HepG2 (cell line): ENCODE data around the gene CD101. TPM values are rescaled to one million over a fixed set of nuclear protein-coding genes. Genes with fewer than 3 reads are reported as not detected.
A peak's percentile ranks its signal among the peaks of the same experiment; 100 is the strongest.

Source experiments
- ATAC-seq: fragments of 200-7000 bp; cut with Tn5 transposase; 3 replicates; pipeline ENCODE4 v1.9.1; 2020; ENCODE audit warnings: mild to moderate bottlenecking, moderate library complexity
- BruUV-seq: library from RNA; stranded (reverse); fragments of 400-500 nt; replicated peaks from 2 replicates; lab custom pipeline; 2021; lab: Mats Ljungman, UMichigan
- CTCF ChIA-PET: fragments of 300-600 bp; formaldehyde crosslinking; extraction: SDS; loops from one replicate; lab custom pipeline; 2021; ENCODE audit warnings: low total read pairs, inconsistent platforms, low intra/inter-chr PET ratio; lab: Yijun Ruan, JAX
- POLR2A ChIA-PET: fragments of 350-600 bp; sonication (Branson Sonifier 250); formaldehyde crosslinking; loops from one replicate; lab custom pipeline; 2020; ENCODE audit warnings: antibody characterized with exemption, inconsistent platforms; lab: Yijun Ruan, JAX
- DNase-seq: peaks from one replicate; pipeline ENCODE4 v3.0.0-alpha.2; 2015; ENCODE audit warnings: low spot score
- FAIRE-seq: peaks from 3 replicates; lab custom pipeline; 2011; peaks lifted over from hg19 to GRCh38; lab: Jason Lieb, UNC
- H2AFZ ChIP-seq: one replicate; pipeline ENCODE4 v1.6.1; 2011; ENCODE audit warnings: low read length, inconsistent platforms
- H3K27ac ChIP-seq: fragments of 300-600 bp; 3 replicates; pipeline ENCODE4 v1.8.0; 2011; ENCODE audit warnings: mixed run types, mild to moderate bottlenecking, mixed read lengths, low read length, inconsistent platforms; ENCODE audit not compliant: insufficient read depth; ENCODE audit errors: extremely low read length
- H3K27me3 ChIP-seq, 2 experiments: fragments of 200-600 bp in 1 of 2; 2 replicates in 1 of 2; 3 replicates in 1 of 2; pipeline versions ENCODE4 v1.6.0 to v1.8.0; 2011; ENCODE audit warnings: low read length in 2 of 2, mild to moderate bottlenecking in 2 of 2, moderate library complexity in 2 of 2, inconsistent platforms in 1 of 2; ENCODE audit not compliant: insufficient read depth in 2 of 2, control insufficient read depth in 1 of 2
- H3K36me3 ChIP-seq, 2 experiments: fragments of 200-600 bp in 1 of 2; replicated peaks in 1 of 2; 2 replicates in 1 of 2; 3 replicates in 1 of 2; pipeline versions ENCODE4 v1.5.1 to v1.8.0; 2011; ENCODE audit warnings: low read length in 2 of 2, inconsistent platforms in 1 of 2; ENCODE audit not compliant: insufficient read depth in 2 of 2, control insufficient read depth in 1 of 2
- H3K4me1 ChIP-seq: 2 replicates; pipeline ENCODE4 v1.5.1; 2012; ENCODE audit warnings: low read length, inconsistent platforms; ENCODE audit not compliant: insufficient read depth
- H3K4me2 ChIP-seq: 2 replicates; pipeline ENCODE4 v1.6.0; 2011; ENCODE audit warnings: low read depth, low read length, inconsistent platforms
- H3K4me3 ChIP-seq, 3 experiments: fragments of 200-600 bp in 1 of 3; sonication (generic), shearing (Covaris generic) in 1 of 3; replicated peaks in 1 of 3; 2 replicates each; pipeline ENCODE4 v1.5.1; 2011 to 2016; ENCODE audit warnings: low read length in 3 of 3, inconsistent platforms in 2 of 3, low read depth in 2 of 3, mild to moderate bottlenecking in 2 of 3, control low read depth in 1 of 3, mixed read lengths in 1 of 3; ENCODE audit not compliant: insufficient read depth in 1 of 3
- H3K79me2 ChIP-seq: one replicate; pipeline ENCODE4 v1.6.1; 2011; ENCODE audit warnings: low read length, inconsistent platforms; ENCODE audit not compliant: insufficient read depth
- H3K9ac ChIP-seq: 2 replicates; pipeline ENCODE4 v1.6.0; 2011; ENCODE audit warnings: mild to moderate bottlenecking, low read depth, low read length, inconsistent platforms; ENCODE audit not compliant: insufficient read depth
- H3K9me3 ChIP-seq: 2 replicates; pipeline ENCODE4 v1.5.1; 2012; ENCODE audit warnings: mild to moderate bottlenecking, low read length
- H4K20me1 ChIP-seq: 2 replicates; pipeline ENCODE4 v1.6.0; 2011; ENCODE audit warnings: inconsistent platforms, mild to moderate bottlenecking, low read length, moderate library complexity; ENCODE audit not compliant: insufficient read depth
- ATF5 ChIP-seq: sonication (generic); formaldehyde crosslinking; IDR thresholded peaks from 2 replicates; pipeline ENCODE4 v1.4.0; 2020; ENCODE audit warnings: mild to moderate bottlenecking, low read depth, missing genetic modification reagents
- FOXK2 ChIP-seq: fragments of 450-650 bp; IDR thresholded peaks from 2 replicates; pipeline ENCODE4 v1.6.1; 2016
- HDAC1 ChIP-seq: sonication (generic); formaldehyde crosslinking; IDR thresholded peaks from 2 replicates; pipeline ENCODE4 v1.5.1; 2020; ENCODE audit warnings: mild to moderate bottlenecking, missing genetic modification reagents
- MEF2D ChIP-seq: sonication (generic); formaldehyde crosslinking; IDR thresholded peaks from 2 replicates; pipeline ENCODE4 v1.5.1; 2020; ENCODE audit warnings: mild to moderate bottlenecking, missing genetic modification reagents
- NCOA1 ChIP-seq: sonication (generic); formaldehyde crosslinking; IDR thresholded peaks from 2 replicates; pipeline ENCODE4 v1.9.0; 2021; ENCODE audit warnings: missing genetic modification reagents
- NR2F6 ChIP-seq, 2 experiments: IDR thresholded peaks; 2 replicates each; pipeline ENCODE4 v1.6.1; 2016; ENCODE audit warnings: antibody characterized with exemption in 1 of 2, mild to moderate bottlenecking in 1 of 2
- TBP ChIP-seq: sonication (generic); formaldehyde crosslinking; IDR thresholded peaks from 2 replicates; pipeline ENCODE4 v1.5.0; 2020; ENCODE audit warnings: missing genetic modification reagents
- TEF ChIP-seq: sonication (generic); formaldehyde crosslinking; IDR thresholded peaks from 2 replicates; pipeline ENCODE4 v1.5.0; 2020; ENCODE audit warnings: missing genetic modification reagents
- THAP11 ChIP-seq: IDR thresholded peaks from 2 replicates; pipeline ENCODE4 v1.6.1; 2016; ENCODE audit warnings: missing biosample characterization, missing genetic modification reagents
- XBP1 ChIP-seq: sonication (generic); formaldehyde crosslinking; IDR thresholded peaks from 2 replicates; pipeline ENCODE4 v1.5.0; 2020; ENCODE audit warnings: missing genetic modification reagents
- ZBTB21 ChIP-seq: sonication (generic); formaldehyde crosslinking; IDR thresholded peaks from 2 replicates; pipeline ENCODE4 v1.4.0; 2020; ENCODE audit warnings: missing genetic modification reagents
- ZFP41 ChIP-seq: sonication (generic); formaldehyde crosslinking; IDR thresholded peaks from 2 replicates; pipeline ENCODE4 v1.4.0; 2020; ENCODE audit warnings: mild to moderate bottlenecking, missing genetic modification reagents, borderline replicate concordance
- ZNF282 ChIP-seq: fragments of 450-650 bp; IDR thresholded peaks from 2 replicates; pipeline ENCODE4 v1.6.1; 2018; ENCODE audit not compliant: partially characterized antibody
- ZNF343 ChIP-seq: sonication (generic); formaldehyde crosslinking; IDR thresholded peaks from 2 replicates; pipeline ENCODE4 v1.4.0; 2020; ENCODE audit warnings: mild to moderate bottlenecking, missing genetic modification reagents
- ZNF367 ChIP-seq: sonication (generic); formaldehyde crosslinking; IDR thresholded peaks from 2 replicates; pipeline ENCODE4 v1.4.0; 2020; ENCODE audit warnings: missing genetic modification reagents, borderline replicate concordance
- ZNF850 ChIP-seq: sonication (generic); formaldehyde crosslinking; conservative IDR thresholded peaks from 2 replicates; pipeline ENCODE4 v1.9.0; 2021; ENCODE audit warnings: mild to moderate bottlenecking, missing genetic modification reagents
- WGBS: methylation state at CpG from one replicate; pipeline ENCODE4 v1.1.6; 2017; ENCODE audit warnings: low lambda C conversion rate; 5-methylcytosine and 5-hydroxymethylcytosine counted together
- in situ Hi-C: cut with HindIII; loops from 2 replicates; pipeline ENCODE4 v1.10.0; 2017; ENCODE audit warnings: low pct_unique_long_range_greater_than_20kb; ENCODE audit not compliant: extremely low pct_ligation_motif_present
- intact Hi-C: fragments of 100-400 bp; cut with micrococcal nuclease; formaldehyde crosslinking; loops from one replicate; pipeline ENCODE4 v1.10.0; 2022; ENCODE audit not compliant: unreplicated experiment
- polyA plus RNA-seq, 8 experiments: library from polyadenylated mRNA; depleted of rRNA in 3 of 8; stranded (reverse) in 7 of 8; unstranded in 1 of 8; fragments of >200 nt; fragmentation: Illumina TruSeq in 4 of 8; extraction: Trizol in 4 of 8; gene quantifications; 2 replicates each; pipeline versions ENCODE4 v1.2.1 to v1.2.3, GENCODE V29; 2011 to 2016; ENCODE audit warnings: low read depth in 4 of 8, missing spikeins in 1 of 8, mixed read lengths in 1 of 8; ENCODE audit not compliant: insufficient read depth in 1 of 8
- total RNA-seq, 5 experiments: library from RNA; depleted of rRNA; stranded (reverse); fragments of >200 nt; fragmentation: Illumina TruSeq; extraction: Trizol; gene quantifications; 2 replicates each; pipeline ENCODE4 v1.2.3, GENCODE V29; 2016; ENCODE audit warnings: low read depth in 1 of 5

Gene CD101
- total and polyA plus RNA-seq, 2 of the 13 experiments (the other 11 are each of a cell fraction or from before 2014, with no cell fraction given), result 0.05 to 0.09 TPM

- TF ChIP-seq ATF5 (CRISPR knock-in tag) (no peak), HDAC1 (CRISPR knock-in tag) (0 out of 2 replicates have a peak, but pooled peaks have one; percentile 35), TBP (CRISPR knock-in tag) (no peak), MEF2D (CRISPR knock-in tag) (no peak), ZBTB21 (CRISPR knock-in tag) (no peak), ZNF850 (CRISPR knock-in tag) (no peak), ZNF367 (CRISPR knock-in tag) (no peak), TEF (CRISPR knock-in tag) (peak; percentile 97), ZFP41 (CRISPR knock-in tag) (no peak), XBP1 (CRISPR knock-in tag) (no peak)
Measured at GRCh38 chr1:116982319-116983004, 19.1 kb upstream of the CD101 start (continued).

- Histone ChIP-seq H3K4me1 (peaks cover 26% of the 10 kb centered on the region), H4K20me1 (no peaks in the 10 kb centered on the region), H3K27ac (no peak overlapping the region), H3K9me3 (no peaks in the 10 kb centered on the region), H3K4me2 (no peak overlapping the region), H3K9ac (no peak overlapping the region), H3K36me3 (no peaks in the 10 kb centered on the region), H3K79me2 (no peaks in the 10 kb centered on the region), H3K27me3 (no peaks in the 10 kb centered on the region), H2AFZ (no peak overlapping the region), H3K4me3 (no peak overlapping the region)
- no peak for TF ChIP-seq THAP11 (CRISPR knock-in tag)
- no peak for TF ChIP-seq NR2F6 (IDR thresholded peaks at IDR 0.05)
- no peak for TF ChIP-seq NR2F6 (CRISPR knock-in tag; IDR thresholded peaks at IDR 0.05)
- no peak for TF ChIP-seq ZNF282
- no peak for TF ChIP-seq NCOA1 (CRISPR knock-in tag)
- no peak for TF ChIP-seq FOXK2
- no peak for TF ChIP-seq ZNF343
- 63% methylated on average over 5 of the region's 5 CpGs for WGBS
- DNase-seq (no peak), ATAC-seq (peak; percentile 22; the same call in 1 of the 3 replicates), FAIRE-seq (no peak)
- in situ Hi-C loops, result no loop called here
- ChIA-PET POLR2A (no interaction called here), CTCF (no interaction called here)
- intact Hi-C loops, result no loop called here
- BruUV-seq, result no TSS peak
Measured at GRCh38 chr1:116983112-116983511, 18.4 kb upstream of the CD101 start.
